Measurements from ENCODE around the gene MAN2B1.
"Not testable (repeated sequence)": the region's sequence is repeated elsewhere in the genome, so short reads cannot be mapped to it uniquely, and the experiment has no call there.

MAN2B1 gene

GRCh38 chr19:12656899-12657571, 9.5 kb downstream of the MAN2B1 start:
- no peak for DNase-seq

DNA sequence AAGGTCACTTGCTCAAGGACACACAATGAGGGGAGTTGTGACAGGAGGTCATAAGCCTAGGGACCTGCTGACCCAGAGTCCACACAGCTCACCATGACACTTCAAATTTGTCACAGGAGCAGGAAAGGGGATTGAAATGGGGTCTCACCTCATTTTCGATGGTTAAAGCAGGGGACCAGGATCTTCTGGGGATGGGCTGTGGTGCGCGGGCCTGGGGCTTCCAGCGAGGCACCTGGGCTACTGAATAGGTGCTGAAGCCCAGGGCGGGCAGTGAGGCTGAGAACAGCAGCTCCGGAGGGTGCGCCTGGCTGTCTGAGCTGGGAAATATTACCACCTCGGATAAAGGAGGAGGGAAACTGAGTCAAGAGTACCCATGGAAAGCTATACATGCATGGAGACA, 11.0 kb downstream of the MAN2B1 start:
- no peak for DNase-seq

GRCh38 chr19:12652219-12652618, 14.3 kb downstream of the MAN2B1 start:
- no peak for DNase-seq

GRCh38 chr19:12649941-12650340, 16.6 kb downstream of the MAN2B1 start:
- DNase-seq, result no peak

GRCh38 chr19:12648088-12648487, 18.5 kb downstream of the MAN2B1 start:
- DNase-seq, result no peak

GRCh38 chr19:12647490-12648071, 19.0 kb downstream of the MAN2B1 start:
- DNase-seq, result peak; percentile 19

DNA sequence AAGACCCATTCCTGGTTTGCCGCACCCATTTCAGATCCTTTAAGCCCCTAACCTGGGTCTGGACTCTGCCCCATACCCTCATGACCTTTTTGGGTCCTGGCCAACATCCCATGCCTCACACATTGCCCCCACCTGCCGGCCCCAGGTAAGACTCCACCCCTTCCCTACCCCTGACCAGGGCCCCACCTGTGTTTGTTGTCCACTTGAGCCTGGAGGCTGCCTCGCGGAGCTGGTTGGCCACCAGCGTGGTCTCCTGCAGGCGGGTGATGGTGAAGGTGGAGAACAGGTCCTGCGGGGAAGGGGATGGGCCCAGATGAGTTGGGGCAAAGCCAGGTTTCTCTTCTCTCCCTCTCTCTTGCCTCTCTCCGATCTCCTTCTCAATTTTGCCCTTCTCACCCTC, 19.5 kb downstream of the MAN2B1 start:
- no peak for DNase-seq

DNA sequence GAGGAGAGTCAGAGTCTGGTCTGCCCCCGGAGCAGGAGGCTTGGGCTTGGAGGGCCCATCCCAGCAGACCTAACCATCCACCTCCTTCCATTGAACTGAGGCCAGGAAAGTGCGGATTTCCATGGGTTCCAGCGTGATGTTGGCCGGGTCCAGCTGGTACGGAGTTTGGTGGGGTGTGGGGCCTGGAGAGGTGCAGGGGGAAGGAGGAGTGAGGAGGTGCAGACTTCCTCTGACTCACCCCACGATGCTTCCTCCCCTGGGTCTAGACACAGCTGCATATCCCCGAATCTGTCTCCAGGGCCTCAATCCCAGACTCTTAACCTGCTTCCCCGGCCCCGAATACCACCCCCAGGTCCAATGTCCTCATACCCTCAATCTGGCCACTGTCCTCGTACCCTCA, 20.0 kb downstream of the MAN2B1 start:
- no peak for DNase-seq

- DNase-seq, result not testable (repeated sequence)
Observed at GRCh38 chr19:12643716-12644115, 22.8 kb downstream of the MAN2B1 start.

DNA sequence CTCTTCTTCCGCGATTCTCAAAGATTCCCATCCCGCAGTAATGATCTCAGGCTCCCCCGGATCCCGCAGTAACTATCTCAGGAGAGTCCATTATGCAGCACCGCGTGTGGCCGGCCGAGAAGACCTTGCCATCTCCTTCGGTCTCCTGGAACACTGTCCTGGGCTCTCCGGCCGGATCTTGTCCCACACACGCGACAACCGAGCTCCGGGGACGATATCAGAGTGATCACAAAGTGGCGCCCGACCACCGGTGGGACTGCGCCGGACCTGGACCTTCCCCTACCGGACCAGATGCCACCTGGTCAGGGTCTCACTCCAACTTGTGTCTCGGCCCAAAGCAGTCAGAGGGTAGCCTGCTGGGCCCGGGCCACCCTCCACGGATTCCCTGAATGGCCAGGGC, 24.0 kb downstream of the MAN2B1 start:
- no peak for DNase-seq

GRCh38 chr19:12641456-12641855, 25.1 kb downstream of the MAN2B1 start:
- no peak for DNase-seq

- DNase-seq, result peak; percentile 85
Observed at GRCh38 chr19:12639901-12640613, 26.5 kb downstream of the MAN2B1 start.

DNA sequence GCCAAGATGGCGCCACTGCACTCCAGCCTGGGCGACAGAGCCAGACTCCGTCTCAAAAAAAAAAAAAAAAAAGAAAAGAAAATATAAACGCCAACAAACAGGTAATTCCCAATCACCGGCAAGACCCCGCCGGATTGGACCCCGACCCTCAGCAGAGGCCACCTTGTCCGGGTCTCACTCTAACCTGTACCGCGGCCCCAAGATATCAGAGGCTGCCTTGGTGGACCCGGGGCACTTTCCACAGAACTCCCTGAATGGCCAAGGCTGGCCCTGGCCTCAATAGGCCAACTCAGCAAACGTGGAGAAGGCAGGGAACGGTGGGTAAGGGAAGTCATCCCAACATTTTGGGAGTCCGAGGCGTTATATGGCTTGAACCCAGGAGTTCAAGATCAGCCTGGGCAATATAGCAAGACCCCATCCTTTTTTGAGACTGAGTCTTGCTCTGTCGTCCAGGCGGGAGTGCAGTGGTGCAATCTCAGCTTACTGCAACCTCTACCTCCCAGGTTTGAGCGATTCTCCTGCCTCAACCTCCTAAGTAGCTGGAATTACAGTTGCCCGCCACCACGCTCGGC, 27.8 kb downstream of the MAN2B1 start:
- DNase-seq, result no peak

DNA sequence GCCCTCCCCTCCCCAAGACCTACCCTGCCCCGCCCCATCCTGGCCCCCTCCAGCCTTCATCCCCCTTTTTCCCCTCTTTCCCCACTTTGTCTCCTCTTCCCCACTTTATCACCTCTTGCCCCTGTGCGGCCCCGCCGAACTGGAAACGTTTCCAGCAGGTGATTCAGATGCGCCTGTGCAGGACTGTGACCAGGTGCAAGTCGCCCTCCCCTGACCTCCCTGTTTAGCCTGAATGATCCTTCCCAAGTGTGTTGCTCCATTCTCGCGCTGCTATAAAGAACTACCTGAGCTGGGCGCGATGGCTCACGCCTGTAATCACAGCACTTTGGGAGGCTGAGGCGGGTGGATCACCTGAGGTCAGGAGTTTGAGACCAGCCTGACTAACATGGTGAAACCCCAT, 29.9 kb downstream of the MAN2B1 start:
- no peak for DNase-seq

GRCh38 chr19:12629215-12629614, 37.3 kb downstream of the MAN2B1 start:
- no peak for DNase-seq

DNA sequence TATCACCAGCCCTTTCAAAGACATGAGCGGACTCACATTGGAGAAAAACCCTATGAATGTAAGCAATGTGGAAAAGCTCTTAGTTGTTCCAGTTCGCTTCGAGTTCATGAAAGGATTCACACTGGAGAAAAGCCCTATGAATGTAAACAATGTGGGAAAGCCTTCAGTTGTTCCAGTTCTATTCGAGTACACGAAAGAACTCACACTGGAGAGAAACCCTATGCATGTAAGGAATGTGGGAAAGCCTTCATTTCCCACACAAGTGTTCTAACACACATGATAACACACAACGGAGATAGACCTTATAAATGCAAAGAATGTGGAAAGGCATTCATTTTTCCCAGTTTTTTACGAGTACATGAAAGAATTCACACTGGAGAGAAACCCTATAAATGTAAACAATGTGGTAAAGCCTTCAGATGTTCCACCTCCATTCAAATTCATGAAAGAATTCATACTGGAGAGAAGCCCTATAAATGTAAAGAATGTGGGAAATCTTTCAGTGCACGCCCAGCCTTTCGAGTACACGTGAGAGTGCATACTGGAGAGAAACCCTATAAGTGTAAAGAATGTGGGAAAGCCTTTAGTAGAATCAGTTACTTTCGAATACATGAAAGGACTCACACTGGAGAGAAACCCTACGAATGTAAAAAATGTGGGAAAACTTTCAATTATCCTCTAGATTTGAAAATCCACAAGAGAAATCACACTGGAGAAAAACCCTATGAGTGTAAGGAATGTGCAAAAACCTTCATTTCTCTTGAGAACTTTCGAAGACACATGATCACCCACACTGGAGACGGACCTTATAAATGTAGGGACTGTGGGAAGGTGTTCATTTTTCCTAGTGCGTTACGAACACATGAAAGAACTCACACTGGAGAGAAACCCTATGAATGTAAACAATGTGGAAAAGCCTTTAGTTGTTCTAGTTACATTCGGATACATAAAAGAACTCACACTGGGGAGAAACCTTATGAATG, 38.2 kb downstream of the MAN2B1 start:
- no peak for DNase-seq

GRCh38 chr19:12626958-12627357, 39.6 kb downstream of the MAN2B1 start:
- no peak for DNase-seq

DNA sequence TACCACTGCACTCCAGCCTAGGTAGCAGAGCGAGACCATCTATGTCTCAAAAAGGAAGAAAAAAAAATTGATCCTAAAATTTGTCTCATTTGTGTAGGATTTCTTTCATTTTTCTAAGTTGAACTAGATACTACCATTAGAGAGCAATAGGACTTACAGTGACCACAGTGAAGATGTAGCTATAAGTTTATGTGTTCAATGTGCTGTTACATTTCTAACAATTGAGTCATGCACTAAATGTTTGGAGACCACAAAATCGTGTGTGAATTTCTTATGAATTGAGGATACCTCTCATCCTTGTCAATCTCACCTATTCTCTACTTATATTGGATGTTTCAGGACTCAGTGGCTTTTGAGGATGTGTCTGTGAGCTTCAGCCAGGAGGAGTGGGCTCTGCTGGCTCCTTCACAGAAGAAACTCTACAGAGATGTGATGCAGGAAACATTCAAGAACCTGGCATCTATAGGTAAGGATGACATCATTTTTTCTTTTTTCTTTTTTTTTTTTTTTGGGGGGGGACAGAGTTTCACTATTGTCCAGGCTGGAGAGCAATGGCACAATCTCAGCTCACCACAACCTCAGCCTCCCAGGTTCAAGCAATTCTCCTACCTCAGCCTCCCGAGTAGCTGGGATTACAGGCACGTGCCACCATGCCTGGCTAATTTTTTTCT, 43.0 kb downstream of the MAN2B1 start:
- DNase-seq, result no peak

DNA sequence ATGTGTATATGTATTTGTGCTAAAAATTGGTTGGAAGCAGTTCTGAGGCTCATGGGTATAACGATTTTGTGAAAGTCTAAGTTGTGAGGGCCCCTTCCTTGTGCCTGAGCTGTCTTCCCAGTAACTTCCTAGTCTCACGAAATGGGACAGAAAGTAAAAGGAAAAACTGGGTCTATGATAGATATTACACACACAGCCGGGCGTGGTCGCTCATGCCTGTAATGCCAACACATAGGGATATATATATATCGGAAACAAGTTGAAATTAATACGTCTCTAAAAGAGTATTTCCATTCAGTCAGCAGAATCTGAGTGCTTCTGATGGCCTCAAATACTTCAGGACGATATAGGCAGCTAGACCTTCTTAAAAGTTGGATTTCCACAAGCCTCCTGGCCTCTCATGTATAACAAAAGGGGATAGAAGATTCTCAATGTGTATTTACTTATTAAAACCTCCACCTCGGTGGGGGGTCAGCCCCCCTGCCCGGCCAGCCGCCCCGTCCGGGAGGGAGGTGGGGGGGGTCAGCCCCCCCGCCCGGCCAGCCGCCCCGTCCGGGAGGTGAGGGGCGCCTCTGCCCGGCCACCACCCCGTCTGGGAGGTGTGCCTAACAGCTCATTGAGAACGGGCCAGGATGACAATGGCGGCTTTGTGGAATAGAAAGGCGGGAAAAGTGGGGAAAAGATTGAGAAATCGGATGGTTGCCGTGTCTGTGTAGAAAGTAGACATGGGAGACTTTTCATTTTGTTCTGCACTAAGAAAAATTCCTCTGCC, 45.1 kb downstream of the MAN2B1 start:
- DNase-seq, result not testable (repeated sequence)

DNA sequence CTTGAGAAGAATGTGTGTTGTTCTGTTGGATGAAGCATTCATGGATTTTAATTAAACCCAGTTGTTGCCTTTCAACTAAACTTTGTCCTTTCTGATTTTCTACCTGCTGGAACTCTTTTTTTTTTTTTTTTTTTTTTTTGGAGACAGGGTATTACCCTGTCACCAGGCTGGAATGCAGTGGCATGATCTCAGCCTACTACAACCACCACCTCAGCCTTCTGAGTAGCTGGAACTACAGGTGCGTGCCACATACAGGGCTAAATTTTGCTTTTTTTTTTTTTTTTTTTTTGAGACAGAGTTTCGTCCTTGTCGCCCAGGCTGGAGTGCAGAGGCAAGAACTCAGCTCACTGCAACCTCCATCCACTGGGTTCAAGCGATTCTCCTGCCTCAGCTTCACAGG, 48.9 kb downstream of the MAN2B1 start:
- no peak for DNase-seq

DNA sequence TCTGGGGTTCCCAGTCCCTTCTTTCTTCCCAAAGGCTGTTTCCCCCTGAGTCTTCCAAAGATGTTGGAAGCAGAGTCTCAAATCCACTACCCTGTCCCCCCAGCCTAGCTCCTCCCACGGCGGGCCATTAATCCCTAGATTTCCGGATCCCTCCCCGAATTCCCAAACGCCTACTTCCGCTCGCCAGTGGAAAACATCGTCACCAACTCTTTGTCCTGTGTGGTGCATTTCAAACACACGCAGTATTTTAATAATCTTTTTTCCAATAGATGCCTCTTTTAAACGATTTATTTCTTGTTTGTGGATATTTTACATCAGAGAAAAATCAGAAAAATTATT, 55.2 kb downstream of the MAN2B1 start:
- peak; percentile 77 for DNase-seq
